SK-N-SH (cell line): ENCODE measurements around the gene GAPVD1.

ENCODE experiments used
- GABPA ChIP-seq: IDR thresholded peaks from 2 replicates; pipeline ENCODE4 v1.4.0; 2012; ENCODE audit warnings: low read depth, mild to moderate bottlenecking
- SIN3A ChIP-seq: IDR thresholded peaks from 2 replicates; pipeline ENCODE4 v1.6.1; 2012; ENCODE audit warnings: low read depth, mild to moderate bottlenecking, low read length, moderate library complexity, borderline replicate concordance
- TF ChIP-seq, protein P1 (sequence below): fragments of 200-600 bp; sonication (generic); IDR thresholded peaks from 2 replicates; pipeline ENCODE4 v1.6.1; 2017; ENCODE audit warnings: antibody characterized with exemption, mild to moderate bottlenecking, moderate library complexity

DNA sequence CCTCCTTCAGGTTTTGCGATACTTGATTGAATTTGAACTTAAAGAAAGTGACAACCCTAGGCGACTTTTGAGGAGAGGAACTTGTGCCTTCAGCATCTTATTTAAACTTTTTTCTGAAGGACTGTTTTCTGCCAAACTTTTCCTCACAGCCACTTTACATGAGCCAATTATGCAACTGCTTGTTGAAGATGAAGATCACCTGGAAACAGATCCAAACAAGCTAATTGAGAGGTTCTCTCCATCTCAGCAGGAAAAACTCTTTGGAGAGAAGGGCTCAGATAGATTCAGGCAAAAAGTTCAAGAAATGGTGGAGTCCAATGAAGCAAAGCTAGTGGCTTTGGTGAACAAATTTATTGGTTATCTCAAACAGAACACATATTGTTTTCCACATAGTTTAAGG, 40.6 kb downstream of the GAPVD1 start:
- TF ChIP-seq, protein P1, sequence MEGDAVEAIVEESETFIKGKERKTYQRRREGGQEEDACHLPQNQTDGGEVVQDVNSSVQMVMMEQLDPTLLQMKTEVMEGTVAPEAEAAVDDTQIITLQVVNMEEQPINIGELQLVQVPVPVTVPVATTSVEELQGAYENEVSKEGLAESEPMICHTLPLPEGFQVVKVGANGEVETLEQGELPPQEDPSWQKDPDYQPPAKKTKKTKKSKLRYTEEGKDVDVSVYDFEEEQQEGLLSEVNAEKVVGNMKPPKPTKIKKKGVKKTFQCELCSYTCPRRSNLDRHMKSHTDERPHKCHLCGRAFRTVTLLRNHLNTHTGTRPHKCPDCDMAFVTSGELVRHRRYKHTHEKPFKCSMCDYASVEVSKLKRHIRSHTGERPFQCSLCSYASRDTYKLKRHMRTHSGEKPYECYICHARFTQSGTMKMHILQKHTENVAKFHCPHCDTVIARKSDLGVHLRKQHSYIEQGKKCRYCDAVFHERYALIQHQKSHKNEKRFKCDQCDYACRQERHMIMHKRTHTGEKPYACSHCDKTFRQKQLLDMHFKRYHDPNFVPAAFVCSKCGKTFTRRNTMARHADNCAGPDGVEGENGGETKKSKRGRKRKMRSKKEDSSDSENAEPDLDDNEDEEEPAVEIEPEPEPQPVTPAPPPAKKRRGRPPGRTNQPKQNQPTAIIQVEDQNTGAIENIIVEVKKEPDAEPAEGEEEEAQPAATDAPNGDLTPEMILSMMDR: no peak
- no peak for TF ChIP-seq SIN3A
- TF ChIP-seq GABPA: no peak
